ENCODE results near the gene SLC28A3.
"Not testable (repeated sequence)": the region's sequence is repeated elsewhere in the genome, so short reads cannot be mapped to it uniquely, and the experiment has no call there.

The SLC28A3 gene

GRCh38 chr9:84368601-84369000 is 28.0 kb upstream of the SLC28A3 start:
- in situ Hi-C loops (cut with HindIII; ENCODE audit: low sequenced_read_pairs), result no loop called here
- no peak for DNase-seq (ENCODE audit: low read depth)
- H3K4me3 ChIP-seq (ENCODE audit: low read depth, low read length), result no peak overlapping the region
- TF ChIP-seq CTCF (IDR thresholded peaks at IDR 0.05; ENCODE audit: low read depth, low read length, missing control alignments), result no peak

GRCh38 chr9:84367726-84368125 is 27.2 kb upstream of the SLC28A3 start:
- H3K4me3 ChIP-seq (ENCODE audit: low read depth, low read length); in situ Hi-C loops (cut with HindIII; ENCODE audit: low sequenced_read_pairs); DNase-seq (ENCODE audit: low read depth): not testable (repeated sequence)

GRCh38 chr9:84366683-84367082 is 26.1 kb upstream of the SLC28A3 start:
- DNase-seq (ENCODE audit: low read depth), result no peak
- in situ Hi-C loops (cut with HindIII; ENCODE audit: low sequenced_read_pairs), result no loop called here
- H3K4me3 ChIP-seq (ENCODE audit: low read depth, low read length), result no peak overlapping the region
- TF ChIP-seq CTCF (IDR thresholded peaks at IDR 0.05; ENCODE audit: low read depth, low read length, missing control alignments), result no peak

- H3K4me3 ChIP-seq (ENCODE audit: low read depth, low read length); in situ Hi-C loops (cut with HindIII; ENCODE audit: low sequenced_read_pairs); DNase-seq (ENCODE audit: low read depth): not testable (repeated sequence)
Observed at GRCh38 chr9:84364894-84365490, 24.4 kb upstream of the SLC28A3 start.

- H3K4me3 ChIP-seq (ENCODE audit: low read depth, low read length), result no peak overlapping the region
- DNase-seq (ENCODE audit: low read depth), result no peak
- in situ Hi-C loops (cut with HindIII; ENCODE audit: low sequenced_read_pairs), result no loop called here
- no peak for TF ChIP-seq CTCF (IDR thresholded peaks at IDR 0.05; ENCODE audit: low read depth, low read length, missing control alignments)
Observed at GRCh38 chr9:84361645-84362044, 21.1 kb upstream of the SLC28A3 start.

- in situ Hi-C loops (cut with HindIII; ENCODE audit: low sequenced_read_pairs), result no loop called here
Observed at GRCh38 chr9:84357275-84357674, 16.7 kb upstream of the SLC28A3 start.

GRCh38 chr9:84354035-84354434 is 13.5 kb upstream of the SLC28A3 start:
- H3K4me3 ChIP-seq (ENCODE audit: low read depth, low read length), result no peak overlapping the region
- DNase-seq (ENCODE audit: low read depth), result no peak
- TF ChIP-seq CTCF (IDR thresholded peaks at IDR 0.05; ENCODE audit: low read depth, low read length, missing control alignments), result no peak
- in situ Hi-C loops (cut with HindIII; ENCODE audit: low sequenced_read_pairs), result no loop called here

More at GRCh38 chr9:84357275-84357674, 16.7 kb upstream of the SLC28A3 start:
- no peak overlapping the region for H3K4me3 ChIP-seq (ENCODE audit: low read depth, low read length)
- no peak for TF ChIP-seq CTCF (IDR thresholded peaks at IDR 0.05; ENCODE audit: low read depth, low read length, missing control alignments)
- no peak for DNase-seq (ENCODE audit: low read depth)

- in situ Hi-C loops (cut with HindIII; ENCODE audit: low sequenced_read_pairs), result no loop called here
- DNase-seq (ENCODE audit: low read depth), result no peak
- H3K4me3 ChIP-seq (ENCODE audit: low read depth, low read length), result no peak overlapping the region
- no peak for TF ChIP-seq CTCF (IDR thresholded peaks at IDR 0.05; ENCODE audit: low read depth, low read length, missing control alignments)
Observed at GRCh38 chr9:84349671-84350070, 9.1 kb upstream of the SLC28A3 start.
